ENCODE data around the gene SIGLEC11.
A peak's percentile ranks its signal among the peaks of the same experiment; 100 is the strongest.
"Not testable (repeated sequence)": the region's sequence is repeated elsewhere in the genome, so short reads cannot be mapped to it uniquely, and the experiment has no call there.

Gene SIGLEC11

GRCh38 chr19:49960980-49961379 is at the start of gene SIGLEC11:
SIGLEC11 (minus strand) TSS chr19:49961172; CDS start chr19:49961081, 91 bp downstream.
- DNase-seq: not testable (repeated sequence)

GRCh38 chr19:50008532-50008931 is 47.6 kb upstream of the SIGLEC11 start:
- peak; percentile 19 for DNase-seq

GRCh38 chr19:50007947-50008346 is 47.0 kb upstream of the SIGLEC11 start:
- DNase-seq: no peak

- no peak for DNase-seq
Observed at GRCh38 chr19:50007170-50007569, 46.2 kb upstream of the SIGLEC11 start.

GRCh38 chr19:50005428-50005827 is 44.5 kb upstream of the SIGLEC11 start:
- DNase-seq: no peak

- DNase-seq: no peak
Observed at GRCh38 chr19:50003810-50004419, 42.9 kb upstream of the SIGLEC11 start.

- no peak for DNase-seq
Observed at GRCh38 chr19:50003254-50003788, 42.3 kb upstream of the SIGLEC11 start.

- no peak for DNase-seq
Observed at GRCh38 chr19:50002386-50002960, 41.5 kb upstream of the SIGLEC11 start.

- no peak for DNase-seq
Observed at GRCh38 chr19:50001775-50002174, 40.8 kb upstream of the SIGLEC11 start.

- no peak for DNase-seq
Observed at GRCh38 chr19:50000841-50001557, 40.0 kb upstream of the SIGLEC11 start.

- no peak for DNase-seq
Observed at GRCh38 chr19:50000038-50000840, 39.3 kb upstream of the SIGLEC11 start.

- DNase-seq: no peak
Observed at GRCh38 chr19:49999371-50000010, 38.5 kb upstream of the SIGLEC11 start.

GRCh38 chr19:49997709-49998108 is 36.7 kb upstream of the SIGLEC11 start:
- peak; percentile 64 for DNase-seq

GRCh38 chr19:49988433-49988832 is 27.5 kb upstream of the SIGLEC11 start:
- no peak for DNase-seq

GRCh38 chr19:49988007-49988406 is 27.0 kb upstream of the SIGLEC11 start:
- DNase-seq: no peak

- peak; percentile 97 for DNase-seq
Observed at GRCh38 chr19:49987159-49987698, 26.3 kb upstream of the SIGLEC11 start.

GRCh38 chr19:49986354-49986753 is 25.4 kb upstream of the SIGLEC11 start:
- DNase-seq: no peak

- DNase-seq: no peak
Observed at GRCh38 chr19:49985871-49986270, 24.9 kb upstream of the SIGLEC11 start.

GRCh38 chr19:49984491-49984890 is 23.5 kb upstream of the SIGLEC11 start:
- no peak for DNase-seq

GRCh38 chr19:49983645-49984229 is 22.8 kb upstream of the SIGLEC11 start:
- peak; percentile 70 for DNase-seq
